PC-3 (cell line): ENCODE data around the gene MAPK8.

Experiments
- CTCF ChIP-seq: fragments of 300-600 bp; sonication (generic); conservative IDR thresholded peaks from 2 replicates; pipeline ENCODE4 v1.5.1; 2017; ENCODE audit warnings: antibody characterized with exemption, low read depth, mild to moderate bottlenecking, low read length
- EZH2phosphoT487 ChIP-seq: fragments of 300-600 bp; sonication (generic); IDR thresholded peaks from 2 replicates; pipeline ENCODE4 v1.6.1; 2018; ENCODE audit warnings: mild to moderate bottlenecking, antibody characterized with exemption, low read length, borderline replicate concordance

GRCh38 chr10:48467669-48468068, 161.2 kb downstream of the MAPK8 start:
- TF ChIP-seq EZH2phosphoT487 (no peak), CTCF (no peak)
